HUES64 (cell line): ENCODE results near the gene TSHZ3.

Experiments
- H3K27ac ChIP-seq: 2 replicates; pipeline ENCODE4 v1.7.0; 2013; ENCODE audit warnings: low read depth, low read length, inconsistent platforms
- H3K27me3 ChIP-seq: 2 replicates; pipeline ENCODE4 v1.6.1; 2013; ENCODE audit warnings: mild to moderate bottlenecking, low read length; ENCODE audit not compliant: insufficient read depth
- H3K36me3 ChIP-seq: 2 replicates; pipeline ENCODE4 v1.6.1; 2013; ENCODE audit warnings: mild to moderate bottlenecking, low read length; ENCODE audit not compliant: insufficient read depth
- H3K4me1 ChIP-seq: 2 replicates; pipeline ENCODE4 v1.6.1; 2013; ENCODE audit warnings: mild to moderate bottlenecking, low read length, moderate library complexity; ENCODE audit not compliant: insufficient read depth
- H3K4me3 ChIP-seq: 2 replicates; pipeline ENCODE4 v1.5.1; 2013; ENCODE audit warnings: mild to moderate bottlenecking, low read length, moderate library complexity
- H3K9ac ChIP-seq: 2 replicates; pipeline ENCODE4 v1.6.1; 2013; ENCODE audit warnings: mild to moderate bottlenecking, low read depth, low read length
- H3K9me3 ChIP-seq: 2 replicates; pipeline ENCODE4 v1.6.1; 2013; ENCODE audit warnings: low read depth, low read length; ENCODE audit not compliant: insufficient read depth
- WGBS: fragments of 150-250, 120-280 bp; methylation state at CpG from one replicate; pipeline ENCODE4 v1.1.7; 2013; ENCODE audit warnings: missing lambda C conversion rate; 5-methylcytosine and 5-hydroxymethylcytosine counted together

Gene TSHZ3

GRCh38 chr19:31380854-31381253, 31.6 kb upstream of the TSHZ3 start:
- Histone ChIP-seq H3K4me3 (no peak overlapping the region), H3K36me3 (no peaks in the 10 kb centered on the region), H3K27ac (no peak overlapping the region), H3K9ac (no peak overlapping the region), H3K4me1 (no peaks in the 10 kb centered on the region), H3K27me3 (no peaks in the 10 kb centered on the region), H3K9me3 (no peaks in the 10 kb centered on the region)
- WGBS, result 93% methylated on average over 6 of the region's 6 CpGs

GRCh38 chr19:31378404-31378803, 29.2 kb upstream of the TSHZ3 start:
- H3K9ac ChIP-seq, result no peak overlapping the region
- H3K27me3 ChIP-seq, result no peaks in the 10 kb centered on the region
- no peaks in the 10 kb centered on the region for H3K4me1 ChIP-seq
- no peak overlapping the region for H3K27ac ChIP-seq
- no peaks in the 10 kb centered on the region for H3K36me3 ChIP-seq
- WGBS, result 92% methylated on average over 4 of the region's 4 CpGs
- no peaks in the 10 kb centered on the region for H3K9me3 ChIP-seq
- H3K4me3 ChIP-seq, result no peak overlapping the region

GRCh38 chr19:31377736-31378135, 28.5 kb upstream of the TSHZ3 start:
- H3K27me3 ChIP-seq, result no peaks in the 10 kb centered on the region
- no peak overlapping the region for H3K27ac ChIP-seq
- no peak overlapping the region for H3K9ac ChIP-seq
- H3K4me1 ChIP-seq, result no peaks in the 10 kb centered on the region
- no peak overlapping the region for H3K4me3 ChIP-seq
- H3K9me3 ChIP-seq, result no peaks in the 10 kb centered on the region
- WGBS, result 91% methylated on average over 1 of the region's 1 CpG
- H3K36me3 ChIP-seq, result no peaks in the 10 kb centered on the region

GRCh38 chr19:31372246-31372781, 23.1 kb upstream of the TSHZ3 start:
- no peaks in the 10 kb centered on the region for H3K36me3 ChIP-seq
- no peaks in the 10 kb centered on the region for H3K9me3 ChIP-seq
- H3K9ac ChIP-seq, result no peak overlapping the region
- WGBS, result 88% methylated on average over 2 of the region's 2 CpGs
- H3K4me3 ChIP-seq, result no peak overlapping the region
- H3K27ac ChIP-seq, result no peak overlapping the region
- H3K4me1 ChIP-seq, result no peaks in the 10 kb centered on the region
- H3K27me3 ChIP-seq, result no peaks in the 10 kb centered on the region

- H3K9me3 ChIP-seq, result no peaks in the 10 kb centered on the region
- no peaks in the 10 kb centered on the region for H3K36me3 ChIP-seq
- no peaks in the 10 kb centered on the region for H3K4me1 ChIP-seq
- H3K4me3 ChIP-seq, result no peak overlapping the region
- H3K27me3 ChIP-seq, result no peaks in the 10 kb centered on the region
- H3K9ac ChIP-seq, result no peak overlapping the region
- no peak overlapping the region for H3K27ac ChIP-seq
- WGBS, result 91% methylated on average over 5 of the region's 5 CpGs
These were observed 21.0 kb upstream of the TSHZ3 start for GRCh38 chr19:31370216-31370615.

GRCh38 chr19:31364963-31365362, 15.7 kb upstream of the TSHZ3 start:
- Histone ChIP-seq H3K9ac (no peak overlapping the region), H3K9me3 (no peaks in the 10 kb centered on the region), H3K4me3 (no peak overlapping the region), H3K27ac (no peak overlapping the region), H3K27me3 (no peaks in the 10 kb centered on the region), H3K4me1 (no peaks in the 10 kb centered on the region; the same call in 1 of the 2 replicates), H3K36me3 (no peaks in the 10 kb centered on the region)
- WGBS, result 69% methylated on average over 3 of the region's 3 CpGs

GRCh38 chr19:31361728-31362127, 12.5 kb upstream of the TSHZ3 start:
- peaks cover 3% of the 10 kb centered on the region for H3K4me1 ChIP-seq
- WGBS, result 92% methylated on average over 5 of the region's 5 CpGs
- H3K27me3 ChIP-seq, result peaks cover 20% of the 10 kb centered on the region
- H3K9ac ChIP-seq, result no peak overlapping the region
- no peak overlapping the region for H3K4me3 ChIP-seq
- no peaks in the 10 kb centered on the region for H3K36me3 ChIP-seq
- H3K9me3 ChIP-seq, result no peaks in the 10 kb centered on the region
- no peak overlapping the region for H3K27ac ChIP-seq

- Histone ChIP-seq H3K36me3 (no peaks in the 10 kb centered on the region), H3K27me3 (peaks cover 64% of the 10 kb centered on the region), H3K27ac (no peak overlapping the region), H3K9ac (no peak overlapping the region), H3K4me3 (no peak overlapping the region), H3K4me1 (peaks cover 23% of the 10 kb centered on the region), H3K9me3 (no peaks in the 10 kb centered on the region)
- 55% methylated on average over 10 of the region's 10 CpGs for WGBS
These were observed 8.1 kb upstream of the TSHZ3 start for GRCh38 chr19:31357315-31357673.

- H3K9me3 ChIP-seq, result no peaks in the 10 kb centered on the region
- H3K27ac ChIP-seq, result no peak overlapping the region
- H3K4me1 ChIP-seq, result peaks cover 29% of the 10 kb centered on the region
- WGBS, result 2% methylated on average over 33 of the region's 33 CpGs
- peak overlapping the region; percentile 68 for H3K4me3 ChIP-seq
- no peak overlapping the region for H3K9ac ChIP-seq
- no peaks in the 10 kb centered on the region for H3K36me3 ChIP-seq
- peaks cover 69% of the 10 kb centered on the region for H3K27me3 ChIP-seq
These were observed 7.5 kb upstream of the TSHZ3 start for GRCh38 chr19:31356587-31357314.

- Histone ChIP-seq H3K9ac (no peak overlapping the region), H3K4me3 (peak overlapping the region; percentile 68), H3K27me3 (peaks cover 79% of the 10 kb centered on the region), H3K4me1 (peaks cover 29% of the 10 kb centered on the region), H3K27ac (no peak overlapping the region), H3K9me3 (no peaks in the 10 kb centered on the region), H3K36me3 (no peaks in the 10 kb centered on the region)
- under 1% methylated on average over 19 of the region's 22 CpGs for WGBS
These were observed 6.5 kb upstream of the TSHZ3 start for GRCh38 chr19:31355665-31356289.

- peaks cover 79% of the 10 kb centered on the region for H3K27me3 ChIP-seq
- no peaks in the 10 kb centered on the region for H3K36me3 ChIP-seq
- peaks cover 29% of the 10 kb centered on the region for H3K4me1 ChIP-seq
- H3K4me3 ChIP-seq, result peak overlapping the region; percentile 68
- H3K27ac ChIP-seq, result no peak overlapping the region
- no peaks in the 10 kb centered on the region for H3K9me3 ChIP-seq
- WGBS, result 1% methylated on average over 22 of the region's 25 CpGs
- no peak overlapping the region; the same call in 1 of the 2 replicates for H3K9ac ChIP-seq
These were observed 5.8 kb upstream of the TSHZ3 start for GRCh38 chr19:31354799-31355664.
